Stimulated activated CD8-positive, alpha-beta memory T cell treated with anti-CD3 and anti-CD28 coated beads, Interleukin-4, amount 100 ng/mL, for 24 hours (primary cell): ENCODE data around the gene PRRG1.
"Not testable (repeated sequence)": the region's sequence is repeated elsewhere in the genome, so short reads cannot be mapped to it uniquely, and the experiment has no call there.

Experiments used
- DNase-seq: peaks from one replicate; pipeline ENCODE4 v3.0.0-alpha.2; 2020; ENCODE audit warnings: low read depth

The PRRG1 gene

DNA sequence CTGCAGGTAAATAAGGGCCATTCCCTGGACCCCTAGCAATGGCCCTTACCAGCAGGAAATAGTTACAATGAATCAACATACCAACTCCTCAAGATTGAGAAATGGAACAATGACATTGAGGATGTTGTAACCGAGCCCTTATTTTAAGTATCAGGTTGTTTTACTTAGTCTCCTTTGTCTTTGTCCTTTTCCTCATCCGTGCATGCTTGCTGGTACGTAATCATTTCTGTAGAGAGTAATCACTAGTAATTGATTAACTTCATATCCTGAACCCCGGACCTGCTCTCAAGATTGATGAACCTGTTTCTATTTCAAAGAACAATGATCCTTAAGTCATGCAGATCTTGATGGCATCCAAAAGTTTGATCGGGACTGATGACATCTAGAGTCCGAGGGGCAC is 123.7 kb downstream of the PRRG1 start:
- no peak for DNase-seq

DNA sequence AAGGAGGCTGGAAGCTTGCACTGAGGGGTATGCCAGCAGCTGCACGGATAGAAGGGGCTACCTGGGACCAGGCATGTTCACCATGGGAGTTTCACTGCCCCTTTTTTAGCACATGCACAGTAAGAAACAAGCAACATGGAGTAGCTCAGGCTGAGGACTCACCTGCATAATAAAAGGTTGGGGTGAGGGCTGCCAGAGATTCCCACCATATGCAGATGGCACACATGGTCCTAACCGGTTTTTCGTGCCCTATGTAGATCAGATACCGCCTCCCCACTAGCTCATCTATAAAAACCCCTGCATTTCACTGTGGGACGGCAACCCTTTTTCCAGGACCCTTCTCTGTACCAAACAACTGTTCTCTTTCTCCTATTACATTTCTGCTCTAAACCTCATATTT is 125.3 kb downstream of the PRRG1 start:
- no peak for DNase-seq

DNA sequence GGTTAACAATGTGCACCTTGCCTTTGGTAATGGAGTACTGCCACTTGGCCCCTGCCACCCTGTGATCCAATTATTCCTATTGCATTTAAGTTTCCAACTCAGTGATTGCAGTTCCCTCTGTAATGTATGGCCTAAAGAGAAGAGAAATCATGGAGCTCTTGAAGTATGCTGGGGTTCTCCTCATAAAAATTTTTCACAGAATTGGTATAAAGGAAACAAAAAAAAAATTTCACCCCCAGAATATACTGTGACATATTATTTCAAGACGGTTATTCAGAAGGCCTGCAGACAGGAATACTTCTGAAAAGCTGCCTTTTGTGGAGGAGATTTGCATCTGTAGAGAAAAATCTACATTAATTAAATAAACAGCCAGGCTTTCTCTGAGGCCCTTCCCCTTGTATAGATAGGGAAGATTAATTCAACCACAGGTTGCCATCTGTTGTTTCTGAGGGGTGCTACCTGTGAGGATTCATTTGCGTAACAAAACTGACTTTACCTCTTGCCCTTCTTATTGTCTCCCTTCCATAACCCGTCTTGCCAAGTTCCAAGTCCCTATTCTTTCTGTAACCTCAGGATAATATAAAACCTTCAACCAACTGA is 127.5 kb downstream of the PRRG1 start:
- DNase-seq: no peak

DNA sequence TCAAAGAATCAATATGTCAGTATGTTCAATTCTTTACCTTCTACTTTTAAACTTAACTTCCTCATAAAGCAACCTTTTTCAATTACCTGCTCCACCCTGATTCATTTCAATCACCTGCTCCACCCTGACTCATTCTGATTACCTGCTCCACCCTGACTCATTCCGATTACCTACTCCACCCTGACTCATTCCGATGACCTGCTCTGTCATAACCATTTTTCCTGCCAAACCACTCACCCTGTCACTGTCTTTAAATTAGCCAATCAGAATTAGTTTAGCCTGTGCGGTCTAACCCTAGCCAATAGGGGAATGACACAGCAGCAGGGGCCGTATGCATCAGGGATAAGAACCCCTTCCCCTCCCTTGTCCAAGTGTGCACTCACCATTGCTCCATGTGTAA is 135.2 kb downstream of the PRRG1 start:
- not testable (repeated sequence) for DNase-seq

DNA sequence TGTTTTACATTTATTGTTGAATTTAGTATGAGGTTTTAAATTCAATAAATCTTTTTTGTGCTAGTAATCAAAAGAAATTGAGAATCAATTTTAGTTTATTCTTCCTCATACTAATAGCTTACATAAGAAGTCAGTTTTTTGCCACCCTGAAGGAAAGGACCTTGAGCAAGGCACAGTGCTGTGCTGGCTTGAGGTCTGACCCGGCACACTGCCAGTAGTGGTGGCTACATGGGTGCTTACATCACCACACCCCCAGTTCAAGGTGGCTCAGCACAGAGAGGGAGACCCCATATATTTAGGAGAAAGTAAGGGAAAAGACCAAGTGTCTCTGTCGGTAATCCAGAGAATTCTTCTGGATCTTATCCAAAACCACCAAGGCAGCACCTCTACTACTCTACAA is 136.3 kb downstream of the PRRG1 start:
- no peak for DNase-seq

DNA sequence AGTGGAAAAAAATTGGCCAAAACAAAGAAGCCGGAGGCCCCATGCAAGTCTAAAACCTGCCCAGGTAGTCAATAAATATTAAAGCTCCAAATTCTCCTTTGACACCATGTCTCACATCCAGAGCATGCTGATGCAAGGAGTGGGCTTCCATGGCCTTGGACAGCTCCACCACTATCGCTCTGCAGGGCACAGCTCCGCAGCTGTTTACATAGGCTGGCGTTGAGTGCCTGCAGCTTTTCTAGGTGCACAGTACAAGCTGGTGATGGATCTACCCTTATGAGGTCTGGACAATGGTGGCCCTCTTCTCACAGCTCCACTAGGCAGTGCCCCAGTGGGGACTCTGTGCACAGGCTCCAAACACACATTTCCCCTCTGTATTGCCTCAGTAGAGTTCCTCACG is 138.1 kb downstream of the PRRG1 start:
- no peak for DNase-seq

DNA sequence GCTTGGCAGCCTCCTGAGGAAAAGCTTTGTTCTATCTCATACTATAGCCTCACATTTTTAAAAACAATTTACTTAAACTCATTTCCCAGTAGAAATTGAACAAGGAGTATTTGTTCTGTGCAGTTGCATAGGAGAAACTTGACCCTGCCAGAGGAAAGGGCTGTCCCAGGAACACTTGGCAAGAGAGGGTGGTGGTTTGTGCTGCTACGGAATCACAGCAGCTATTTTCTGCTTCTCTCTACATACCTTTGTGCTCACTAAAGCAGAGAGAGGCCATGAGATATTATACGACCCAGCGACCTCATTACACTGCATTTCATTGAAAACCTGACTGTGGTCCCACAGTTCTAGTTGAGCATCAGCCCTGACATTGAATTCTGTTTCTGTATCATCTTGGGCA is 139.2 kb downstream of the PRRG1 start:
- DNase-seq: no peak

DNA sequence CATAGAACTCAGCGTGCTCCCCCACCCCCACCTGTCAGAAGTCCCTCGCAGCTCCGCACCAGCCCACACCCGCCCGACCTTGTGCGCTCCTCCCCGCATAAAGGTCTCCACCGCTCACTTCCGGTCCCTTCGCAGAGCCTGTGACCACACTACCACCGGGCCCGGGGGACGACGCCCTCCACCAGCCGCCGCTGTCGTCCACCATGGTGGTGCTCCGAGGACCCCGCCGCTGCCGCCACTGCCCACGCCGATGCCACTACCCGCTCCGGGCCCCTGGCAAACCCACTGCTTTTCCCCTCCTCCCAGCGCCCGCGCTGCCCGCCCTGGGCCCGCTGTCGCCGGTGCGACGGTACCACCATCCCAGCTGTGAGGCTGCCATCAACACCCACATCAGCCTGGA is 142.5 kb downstream of the PRRG1 start:
- DNase-seq: no peak

DNA sequence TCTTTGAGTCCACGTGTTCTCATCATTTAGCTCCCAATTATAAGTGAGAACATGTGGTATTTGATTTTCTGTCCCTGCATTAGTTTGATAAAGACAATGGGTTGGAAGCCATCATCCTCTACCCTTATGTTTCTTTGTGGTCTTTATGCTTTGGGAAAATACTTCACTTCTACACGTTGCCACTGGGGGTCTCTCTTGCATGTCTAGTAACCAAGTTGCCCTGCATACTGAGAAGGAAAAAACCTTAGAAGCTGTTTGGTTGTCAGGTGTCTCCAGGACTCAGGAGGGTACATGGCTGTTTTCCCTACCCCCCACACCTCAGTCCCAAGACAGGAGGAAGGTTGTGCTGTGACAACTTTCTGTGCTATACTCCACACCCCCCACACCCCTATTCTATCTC is 146.6 kb downstream of the PRRG1 start:
- DNase-seq: not testable (repeated sequence)

DNA sequence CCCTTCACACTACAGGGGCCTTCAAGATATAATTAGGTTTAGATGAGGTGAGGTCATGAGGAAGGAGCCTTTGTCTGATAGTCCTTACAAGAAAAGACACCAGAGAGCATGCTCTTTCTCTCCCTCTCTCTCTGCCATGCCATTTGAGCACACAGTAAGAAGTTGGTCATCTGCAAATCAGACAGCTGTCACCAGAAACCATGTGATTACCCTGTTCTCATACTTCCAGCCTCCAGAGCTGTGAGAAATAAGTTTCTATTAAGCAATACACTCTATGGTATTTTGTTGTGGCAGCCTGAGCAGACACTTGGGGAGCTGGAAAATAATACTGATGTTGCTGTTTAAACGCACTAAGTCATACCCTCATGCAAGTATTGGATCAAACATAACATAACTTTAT is 148.0 kb downstream of the PRRG1 start:
- DNase-seq: not testable (repeated sequence)

DNA sequence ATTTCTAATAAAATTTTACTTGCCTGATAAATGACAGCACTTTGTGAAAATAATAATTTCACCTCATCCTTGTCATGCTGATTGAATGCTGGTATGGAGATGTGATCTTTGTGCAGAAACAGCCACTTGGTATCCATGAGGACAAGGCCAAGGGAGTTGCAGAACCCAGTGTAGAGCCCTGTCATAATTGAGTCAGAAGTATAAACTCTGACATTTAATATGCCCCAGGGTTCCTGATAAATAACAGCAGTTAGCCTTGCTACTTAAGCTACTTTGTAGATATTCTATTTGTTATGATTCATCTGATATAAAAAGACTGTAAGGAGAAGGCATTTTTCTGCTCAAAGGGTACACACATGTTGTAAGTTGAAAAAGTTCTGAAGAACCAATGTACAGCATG is 149.2 kb downstream of the PRRG1 start:
- not testable (repeated sequence) for DNase-seq

DNA sequence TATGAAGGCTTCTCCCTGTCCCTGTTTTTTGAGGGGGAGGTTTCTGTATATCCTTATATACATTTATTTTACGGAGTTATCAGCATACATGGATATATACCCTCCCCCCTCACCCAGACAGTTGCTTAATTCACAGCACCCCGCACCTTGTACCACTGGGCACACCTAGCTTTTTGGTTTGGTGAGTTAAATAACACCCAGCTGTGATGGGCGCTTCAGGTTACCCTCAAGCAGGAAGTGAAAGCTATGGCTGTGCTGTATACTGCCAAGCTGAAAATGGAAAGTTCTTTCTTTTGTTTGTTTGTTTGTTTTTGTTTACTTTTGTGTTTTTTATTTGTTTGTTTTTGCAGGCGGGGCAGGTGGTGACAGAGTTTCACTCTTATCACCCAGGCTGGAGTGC is 150.5 kb downstream of the PRRG1 start:
- DNase-seq: not testable (repeated sequence)

DNA sequence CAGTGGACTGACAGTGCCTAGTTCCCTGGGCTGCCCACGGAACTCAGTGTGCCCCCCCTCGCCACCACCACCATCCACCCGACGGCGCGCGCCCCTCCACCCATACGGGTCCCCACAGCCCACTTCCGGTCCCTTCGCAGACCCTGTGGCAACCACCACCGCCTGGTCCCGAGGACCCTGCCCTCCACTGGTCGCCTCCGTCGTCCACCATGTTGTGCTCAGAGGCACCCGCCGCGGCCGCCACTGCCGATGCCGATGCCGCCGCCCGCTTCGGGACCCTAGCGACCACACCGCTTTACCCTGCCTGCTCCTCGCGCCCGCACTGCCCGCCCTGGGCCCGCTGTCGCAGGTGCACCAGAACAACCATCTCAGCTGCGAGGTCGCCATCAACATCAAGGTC is 155.8 kb downstream of the PRRG1 start:
- no peak for DNase-seq
